ENCODE measurements around the gene ERAP2. TPM values are rescaled to one million over a fixed set of nuclear protein-coding genes. Genes with fewer than 3 reads are reported as not detected.

Gene ERAP2
- total RNA-seq, 4 donors from 2014 or later = 50.3 to 82.8 (median 70.8) TPM

GRCh38 chr5:96893342-96893741, 17.0 kb downstream of the ERAP2 start:
- H3K27me3 ChIP-seq = no peaks in the 10 kb centered on the region
- peaks cover 0 to 92% (median 0%) of the 10 kb centered on the region in 3 donors for H3K36me3 ChIP-seq
- H3K4me3 ChIP-seq = no peak overlapping the region
- no peak overlapping the region for H3K27ac ChIP-seq
- H3K4me1 ChIP-seq = peaks cover 0 to 2% (median 0%) of the 10 kb centered on the region in 4 donors
- TF ChIP-seq POLR2A (IDR thresholded peaks at IDR 0.05) = no peak
- TF ChIP-seq, protein P1, sequence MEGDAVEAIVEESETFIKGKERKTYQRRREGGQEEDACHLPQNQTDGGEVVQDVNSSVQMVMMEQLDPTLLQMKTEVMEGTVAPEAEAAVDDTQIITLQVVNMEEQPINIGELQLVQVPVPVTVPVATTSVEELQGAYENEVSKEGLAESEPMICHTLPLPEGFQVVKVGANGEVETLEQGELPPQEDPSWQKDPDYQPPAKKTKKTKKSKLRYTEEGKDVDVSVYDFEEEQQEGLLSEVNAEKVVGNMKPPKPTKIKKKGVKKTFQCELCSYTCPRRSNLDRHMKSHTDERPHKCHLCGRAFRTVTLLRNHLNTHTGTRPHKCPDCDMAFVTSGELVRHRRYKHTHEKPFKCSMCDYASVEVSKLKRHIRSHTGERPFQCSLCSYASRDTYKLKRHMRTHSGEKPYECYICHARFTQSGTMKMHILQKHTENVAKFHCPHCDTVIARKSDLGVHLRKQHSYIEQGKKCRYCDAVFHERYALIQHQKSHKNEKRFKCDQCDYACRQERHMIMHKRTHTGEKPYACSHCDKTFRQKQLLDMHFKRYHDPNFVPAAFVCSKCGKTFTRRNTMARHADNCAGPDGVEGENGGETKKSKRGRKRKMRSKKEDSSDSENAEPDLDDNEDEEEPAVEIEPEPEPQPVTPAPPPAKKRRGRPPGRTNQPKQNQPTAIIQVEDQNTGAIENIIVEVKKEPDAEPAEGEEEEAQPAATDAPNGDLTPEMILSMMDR (IDR thresholded peaks at IDR 0.05) = no peak
- no peaks in the 10 kb centered on the region for H3K9me3 ChIP-seq
- no peak for DNase-seq

DNA sequence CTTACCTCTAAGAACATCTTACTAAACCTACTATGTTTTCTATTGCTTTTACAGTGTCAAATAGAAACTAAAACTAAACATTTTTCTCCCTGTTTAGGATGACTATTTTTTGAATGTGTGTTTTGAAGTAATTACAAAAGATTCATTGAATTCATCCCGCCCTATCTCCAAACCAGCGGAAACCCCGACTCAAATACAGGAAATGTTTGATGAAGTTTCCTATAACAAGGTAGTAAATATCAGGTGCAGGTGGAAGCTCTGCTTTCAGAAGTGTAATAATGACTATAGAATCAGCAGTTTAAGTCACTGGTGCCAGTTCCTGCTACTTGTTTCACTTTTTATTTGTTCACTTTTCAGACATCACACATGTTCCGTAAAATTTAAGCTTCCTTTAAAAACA, 20.0 kb downstream of the ERAP2 start:
- Histone ChIP-seq H3K27me3 (no peaks in the 10 kb centered on the region), H3K4me1 (peaks cover 0 to 2% (median 0%) of the 10 kb centered on the region in 4 donors), H3K27ac (peak overlapping the region in 2 of 4 donors; percentile 67 to 73), H3K9me3 (no peaks in the 10 kb centered on the region), H3K36me3 (peaks cover 0 to 82% (median 0%) of the 10 kb centered on the region in 3 donors), H3K4me3 (peak overlapping the region in 2 of 4 donors; percentile 4 to 7)
- DNase-seq = peak in 1 of 3 donors; percentile 43
- no peak for TF ChIP-seq POLR2A (IDR thresholded peaks at IDR 0.05)
- TF ChIP-seq, protein P1 (IDR thresholded peaks at IDR 0.05) = no peak

- Histone ChIP-seq H3K36me3 (peaks cover 0 to 82% (median 0%) of the 10 kb centered on the region in 3 donors), H3K4me3 (peak overlapping the region in 2 of 4 donors; percentile 4 to 7)
- DNase-seq = peak in 2 of 3 donors; percentile 72 to 76
Measured at GRCh38 chr5:96896806-96897205, 20.5 kb downstream of the ERAP2 start.

GRCh38 chr5:96901384-96901783, 25.1 kb downstream of the ERAP2 start:
- Histone ChIP-seq H3K36me3 (peaks cover 0 to 83% (median 0%) of the 10 kb centered on the region in 3 donors), H3K27me3 (no peaks in the 10 kb centered on the region)
- no peak for TF ChIP-seq POLR2A (IDR thresholded peaks at IDR 0.05)
- TF ChIP-seq, protein P1 (IDR thresholded peaks at IDR 0.05) = peak in 2 of 6 experiments; percentile 5 to 17

More at GRCh38 chr5:96896806-96897205, 20.5 kb downstream of the ERAP2 start:
- Histone ChIP-seq H3K27me3 (no peaks in the 10 kb centered on the region), H3K27ac (peak overlapping the region in 2 of 4 donors; percentile 67 to 73), H3K9me3 (no peaks in the 10 kb centered on the region), H3K4me1 (peaks cover 0 to 2% (median 0%) of the 10 kb centered on the region in 4 donors)
- no peak for TF ChIP-seq POLR2A (IDR thresholded peaks at IDR 0.05)
- TF ChIP-seq, protein P1 (IDR thresholded peaks at IDR 0.05) = no peak

DNA sequence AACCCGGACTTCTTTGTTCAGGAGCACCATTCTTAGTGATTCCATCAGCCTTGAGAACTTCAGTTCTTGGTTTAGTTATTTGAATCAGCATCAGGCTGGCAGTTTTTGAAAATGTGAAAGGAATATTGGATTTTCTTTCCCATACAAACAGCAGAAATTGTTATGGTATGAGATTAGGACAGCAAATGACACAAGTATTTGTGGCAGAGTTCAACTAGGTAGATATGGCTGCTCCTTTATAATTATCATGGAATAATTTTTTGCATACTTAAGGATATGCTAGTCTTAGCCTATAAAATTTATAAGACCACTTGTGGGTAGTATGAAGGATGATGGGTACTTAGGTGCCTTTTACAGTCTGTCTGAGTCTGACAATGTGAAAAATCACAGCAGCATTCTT, 25.5 kb downstream of the ERAP2 start:
- no peak overlapping the region for H3K27ac ChIP-seq

More at GRCh38 chr5:96901384-96901783, 25.1 kb downstream of the ERAP2 start:
- DNase-seq = no peak
- H3K27ac ChIP-seq = no peak overlapping the region
- H3K9me3 ChIP-seq = no peaks in the 10 kb centered on the region
- H3K4me1 ChIP-seq = peaks cover 0 to 2% (median 0%) of the 10 kb centered on the region in 4 donors
- H3K4me3 ChIP-seq = no peak overlapping the region

More for the DNA sequence above, 25.5 kb downstream of the ERAP2 start:
- Histone ChIP-seq H3K36me3 (peaks cover 0 to 83% (median 0%) of the 10 kb centered on the region in 3 donors), H3K4me3 (no peak overlapping the region), H3K9me3 (no peaks in the 10 kb centered on the region), H3K4me1 (peaks cover 0 to 2% (median 0%) of the 10 kb centered on the region in 4 donors), H3K27me3 (no peaks in the 10 kb centered on the region)
- no peak for DNase-seq
- TF ChIP-seq, protein P1 (IDR thresholded peaks at IDR 0.05) = no peak
- TF ChIP-seq POLR2A (IDR thresholded peaks at IDR 0.05) = no peak
